Nephron (organoid): Measurements from ENCODE around the gene CDC34.

ENCODE experiments used
- H3K27ac Mint-ChIP-seq, 3 experiments: 2 replicates each; pipeline ENCODE4 v1.8.0; 2020; ENCODE audit warnings: mixed read lengths in 3 of 3, mild to moderate bottlenecking in 2 of 3, moderate library complexity in 1 of 3
- H3K27me3 Mint-ChIP-seq: 2 replicates; pipeline ENCODE4 v1.8.0; 2021; ENCODE audit warnings: low read depth, mild to moderate bottlenecking, moderate library complexity, mixed read lengths
- H3K36me3 Mint-ChIP-seq: 2 replicates; pipeline ENCODE4 v1.8.0; 2020; ENCODE audit warnings: low read depth, mixed read lengths
- H3K4me1 Mint-ChIP-seq: 2 replicates; pipeline ENCODE4 v1.8.0; 2020; ENCODE audit warnings: mixed read lengths
- H3K4me3 Mint-ChIP-seq, 3 experiments: 2 replicates each; pipeline ENCODE4 v1.8.0; 2020; ENCODE audit warnings: mild to moderate bottlenecking in 3 of 3, mixed read lengths in 3 of 3, moderate library complexity in 2 of 3
- H3K9me3 Mint-ChIP-seq: 2 replicates; pipeline ENCODE4 v1.8.0; 2020; ENCODE audit warnings: mixed read lengths
- CTCF ChIP-seq, 3 experiments: fragments of 200-600 bp; sonication (generic); IDR thresholded peaks; one replicate each; pipeline ENCODE4 v1.5.0; 2021; ENCODE audit warnings: antibody characterized with exemption in 3 of 3; ENCODE audit not compliant: unreplicated experiment in 3 of 3

CDC34 gene

GRCh38 chr19:534088-534487 is 2.5 kb downstream of the CDC34 start:
- Mint-ChIP-seq H3K36me3 (peaks cover 15% of the 10 kb centered on the region), H3K4me1 (peaks cover 9% of the 10 kb centered on the region), H3K4me3 (peak overlapping the region; percentile 85 to 99 (median 95)), H3K9me3 (no peaks in the 10 kb centered on the region), H3K27ac (no peak overlapping the region), H3K27me3 (no peaks in the 10 kb centered on the region)
- no peak for TF ChIP-seq CTCF (IDR thresholded peaks at IDR 0.05; ENCODE audit: unreplicated experiment in 3 of 3)

- H3K36me3 Mint-ChIP-seq: peaks cover 15% of the 10 kb centered on the region
- no peaks in the 10 kb centered on the region for H3K9me3 Mint-ChIP-seq
- H3K4me1 Mint-ChIP-seq: peaks cover 9% of the 10 kb centered on the region
- H3K4me3 Mint-ChIP-seq: peak overlapping the region; percentile 51 to 75 (median 52)
- H3K27me3 Mint-ChIP-seq: no peaks in the 10 kb centered on the region
- no peak overlapping the region for H3K27ac Mint-ChIP-seq
- no peak for TF ChIP-seq CTCF (IDR thresholded peaks at IDR 0.05; ENCODE audit: unreplicated experiment in 3 of 3)
Measured at GRCh38 chr19:535017-535835, 3.7 kb downstream of the CDC34 start.

- Mint-ChIP-seq H3K27ac (no peak overlapping the region), H3K4me1 (peaks cover 9% of the 10 kb centered on the region), H3K4me3 (peak overlapping the region in 2 of 3 experiments; percentile 19 to 38), H3K36me3 (peaks cover 15% of the 10 kb centered on the region), H3K9me3 (no peaks in the 10 kb centered on the region), H3K27me3 (no peaks in the 10 kb centered on the region)
- TF ChIP-seq CTCF (IDR thresholded peaks at IDR 0.05; ENCODE audit: unreplicated experiment in 3 of 3): no peak
Measured at GRCh38 chr19:536031-536880, 4.7 kb downstream of the CDC34 start.

- H3K27ac Mint-ChIP-seq: no peak overlapping the region
- no peaks in the 10 kb centered on the region for H3K9me3 Mint-ChIP-seq
- H3K4me3 Mint-ChIP-seq: no peak overlapping the region
- peaks cover 15% of the 10 kb centered on the region for H3K36me3 Mint-ChIP-seq
- no peaks in the 10 kb centered on the region for H3K27me3 Mint-ChIP-seq
- H3K4me1 Mint-ChIP-seq: peaks cover 9% of the 10 kb centered on the region
- TF ChIP-seq CTCF (IDR thresholded peaks at IDR 0.05; ENCODE audit: unreplicated experiment in 3 of 3): no peak
Measured at GRCh38 chr19:536881-537404, 5.4 kb downstream of the CDC34 start.

- H3K4me1 Mint-ChIP-seq: no peaks in the 10 kb centered on the region
- H3K9me3 Mint-ChIP-seq: no peaks in the 10 kb centered on the region
- no peak for TF ChIP-seq CTCF (IDR thresholded peaks at IDR 0.05; ENCODE audit: unreplicated experiment in 3 of 3)
- H3K27me3 Mint-ChIP-seq: no peaks in the 10 kb centered on the region
- H3K36me3 Mint-ChIP-seq: peaks cover 18% of the 10 kb centered on the region
- peak overlapping the region in 1 of 3 experiments; percentile 56 for H3K4me3 Mint-ChIP-seq
- peak overlapping the region in 1 of 3 experiments; percentile 38 for H3K27ac Mint-ChIP-seq
Measured at GRCh38 chr19:538641-539428, 7.3 kb downstream of the CDC34 start.
